ENCODE measurements around the gene UROS.
A peak's percentile ranks its signal among the peaks of the same experiment; 100 is the strongest.

UROS gene

DNA sequence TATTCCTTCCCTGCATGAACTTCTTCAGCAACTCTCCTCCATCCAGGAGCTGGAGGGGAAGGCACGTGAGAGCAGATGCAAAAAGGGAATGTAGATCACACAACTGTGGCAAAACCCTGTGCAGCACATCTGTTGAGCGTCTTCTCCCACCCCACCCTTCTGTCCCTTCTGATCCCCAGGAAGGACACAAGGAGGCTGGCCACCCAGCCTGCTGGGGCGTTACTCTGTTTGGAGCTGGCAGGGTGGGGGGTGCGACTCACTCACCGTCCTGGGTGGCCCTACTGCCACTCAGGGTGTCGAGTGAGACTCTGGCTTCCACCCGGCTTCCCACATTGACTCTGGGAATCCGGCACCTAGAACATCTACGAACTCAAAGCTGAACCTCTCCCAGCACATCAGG is 37.3 kb downstream of the UROS start:
- DNase-seq = no peak

DNA sequence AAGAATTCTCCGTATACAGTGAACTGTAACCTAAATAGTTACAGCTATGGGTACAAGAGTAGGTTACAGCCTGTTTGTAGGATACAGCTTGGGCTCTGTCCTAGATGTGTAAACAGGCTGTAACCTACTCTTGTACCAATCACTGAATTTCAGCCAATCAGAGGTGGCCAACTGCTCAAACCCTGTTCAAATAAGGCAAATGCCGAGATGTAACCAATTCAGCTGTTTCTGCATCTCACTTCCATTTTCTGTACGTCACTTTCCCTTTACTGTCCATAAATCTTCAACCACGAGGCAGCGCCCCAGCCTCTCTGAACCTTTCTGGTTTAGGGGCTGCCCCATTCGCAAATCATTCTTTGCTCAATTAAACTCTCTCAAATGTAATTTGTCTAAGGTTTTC is 39.1 kb downstream of the UROS start:
- no peak for DNase-seq

DNA sequence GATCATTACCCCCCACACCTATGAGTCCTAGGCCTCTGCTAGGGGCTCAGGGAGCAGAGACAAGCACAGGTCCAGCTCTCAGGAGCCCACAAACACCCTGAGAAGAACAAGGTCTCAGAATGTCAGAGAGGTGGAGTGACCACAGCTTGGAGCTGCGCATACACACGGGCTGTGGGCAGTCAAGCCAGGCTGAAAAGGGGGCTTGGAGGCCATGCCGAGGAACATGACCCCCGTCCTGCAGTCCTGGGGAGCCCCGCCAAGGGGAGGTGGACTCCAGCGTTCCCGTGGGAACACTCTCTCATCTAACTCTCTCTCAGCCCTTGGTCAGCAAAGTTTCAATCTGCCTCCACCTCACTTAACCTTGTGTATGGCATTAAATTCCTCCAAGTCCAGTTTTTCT is 39.6 kb downstream of the UROS start:
- DNase-seq = no peak

DNA sequence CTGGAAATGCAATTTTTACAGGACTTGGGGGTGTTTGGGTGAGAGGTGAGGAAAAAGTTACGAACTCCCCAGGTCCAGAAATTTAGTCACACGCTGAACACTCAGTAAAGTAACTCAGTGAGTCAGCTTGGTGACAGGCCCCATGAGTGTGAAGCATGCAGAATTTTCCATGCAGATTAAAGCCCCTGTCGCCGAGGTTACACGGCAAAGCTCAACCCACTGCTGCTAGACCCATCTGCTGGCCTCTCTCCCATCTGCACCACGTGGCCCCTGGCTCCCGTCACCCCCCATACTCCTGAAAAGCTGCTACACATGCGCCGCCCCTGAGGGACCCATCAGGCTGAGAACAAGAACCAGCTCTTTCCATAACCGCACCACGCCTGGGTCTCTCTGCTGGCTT is 40.4 kb downstream of the UROS start:
- DNase-seq = peak; percentile 37

DNA sequence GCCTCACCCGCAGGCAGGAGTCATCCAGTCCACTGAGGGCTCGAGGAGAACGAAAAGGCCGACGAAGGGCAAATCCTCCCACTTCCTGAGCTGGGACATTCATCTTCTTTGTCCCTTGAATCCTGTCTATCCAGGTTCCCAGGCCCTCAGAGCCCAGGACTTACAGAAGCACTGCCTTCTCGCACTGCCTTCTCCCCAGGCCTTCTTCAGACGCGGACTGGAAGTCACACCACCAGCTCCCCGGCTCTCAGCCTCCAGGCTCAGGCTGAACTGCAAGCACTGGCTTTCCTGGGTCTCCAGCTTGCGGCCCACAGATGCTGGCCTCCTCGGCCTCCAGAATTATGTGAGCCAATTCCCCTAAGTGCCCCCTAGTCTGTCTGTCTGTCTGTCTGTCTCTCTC is 41.0 kb downstream of the UROS start:
- no peak for DNase-seq

DNA sequence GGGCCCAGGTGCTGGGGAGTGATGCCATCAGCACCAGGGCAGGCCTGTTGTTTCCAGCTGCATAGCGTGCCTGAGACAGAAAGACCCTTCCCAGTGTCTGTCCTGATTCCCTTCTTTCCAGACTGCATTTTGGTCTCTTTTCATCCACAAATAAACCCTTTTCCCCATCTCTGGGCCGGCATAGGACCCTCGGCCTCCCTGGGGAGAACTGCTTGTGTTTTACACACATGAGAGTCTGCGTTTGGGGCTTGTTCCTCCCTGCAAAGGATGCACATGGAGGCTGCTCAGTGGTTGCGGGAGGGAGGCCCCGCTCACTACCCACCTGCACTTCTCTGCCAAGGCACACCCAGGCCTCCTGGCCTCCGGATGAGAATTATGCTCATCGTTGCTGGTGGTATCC is 41.7 kb downstream of the UROS start:
- no peak for DNase-seq

DNA sequence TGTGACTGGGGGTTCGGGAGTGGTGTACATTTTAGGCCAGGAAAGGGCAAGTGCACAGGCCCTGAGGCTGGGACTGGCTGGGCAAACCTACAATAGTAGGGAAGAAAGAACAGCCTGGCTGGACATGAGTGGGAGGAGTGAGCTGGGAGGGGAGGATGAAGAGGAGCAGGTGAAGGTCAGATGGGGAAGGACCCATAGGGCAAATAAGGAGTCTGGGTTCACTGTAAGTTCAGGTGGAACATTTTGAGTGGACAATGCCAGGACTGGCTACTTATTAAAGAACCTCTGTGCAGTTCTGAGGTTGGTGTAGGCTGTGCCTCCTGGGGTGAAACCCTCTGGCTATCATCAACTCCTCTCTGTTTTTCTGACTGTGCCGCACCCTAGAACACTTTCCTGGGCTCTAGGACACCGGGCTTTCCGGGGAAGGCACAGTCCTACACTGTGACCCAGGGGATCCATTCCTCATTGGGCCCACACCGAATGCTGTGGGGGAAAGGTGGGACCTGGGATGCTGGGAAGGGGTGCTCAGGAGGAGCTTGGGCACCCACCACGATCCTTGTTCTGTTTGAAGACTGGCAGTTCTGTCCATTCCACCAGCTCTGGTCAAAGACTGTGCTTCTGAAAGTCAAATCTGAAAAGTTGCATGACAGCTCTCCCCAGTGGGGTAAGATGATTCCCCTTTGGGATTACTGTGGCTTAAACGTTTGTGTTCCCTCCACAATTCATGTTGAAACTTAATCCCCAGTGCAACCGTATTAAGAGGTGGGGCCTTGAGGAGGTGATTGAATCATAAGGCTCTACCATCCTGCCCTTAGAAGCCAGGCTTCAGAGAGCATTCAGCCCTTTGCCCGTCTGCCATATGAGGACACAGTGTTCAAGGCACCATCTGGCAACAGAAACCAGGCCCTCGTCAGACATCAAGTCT is 43.4 kb downstream of the UROS start:
- DNase-seq = no peak

DNA sequence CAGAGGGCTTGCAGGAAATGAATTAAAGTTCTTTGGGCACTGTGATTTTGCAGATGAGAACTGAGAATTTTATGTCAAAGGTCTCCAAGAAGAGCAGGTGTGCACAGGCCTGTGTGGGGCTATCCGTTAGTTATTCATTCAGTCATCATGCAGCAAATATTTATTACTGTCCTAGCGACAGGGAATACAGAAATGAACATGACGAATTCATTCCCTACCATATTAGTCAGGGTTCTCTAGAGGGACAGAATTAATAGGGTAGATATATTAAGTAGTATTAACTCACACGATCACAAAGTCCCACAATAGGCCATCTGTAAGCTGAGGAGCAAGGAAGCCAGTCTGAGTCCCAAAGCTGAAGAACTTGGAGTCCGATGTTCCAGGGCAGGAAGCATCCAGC is 44.5 kb downstream of the UROS start:
- DNase-seq = no peak

DNA sequence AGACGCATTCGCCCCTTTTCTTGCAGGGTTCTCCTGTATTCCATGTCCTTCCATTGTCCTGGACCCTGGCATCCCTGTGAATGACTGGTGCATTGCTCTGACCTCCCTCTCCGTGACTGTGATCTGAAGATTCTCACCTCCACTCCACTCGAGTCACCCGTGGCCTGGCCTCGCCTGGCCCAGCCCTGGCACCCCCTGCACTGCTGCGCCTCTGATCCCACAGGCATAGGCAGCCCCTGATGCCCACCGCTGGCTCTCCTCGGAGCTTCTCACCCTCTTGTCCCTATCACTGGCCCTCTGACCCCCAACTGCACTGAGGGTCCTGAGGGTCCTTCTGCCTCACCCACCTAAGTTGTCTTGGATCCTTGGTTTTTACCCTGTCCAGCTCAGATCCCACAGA is 45.3 kb downstream of the UROS start:
- no peak for DNase-seq

DNA sequence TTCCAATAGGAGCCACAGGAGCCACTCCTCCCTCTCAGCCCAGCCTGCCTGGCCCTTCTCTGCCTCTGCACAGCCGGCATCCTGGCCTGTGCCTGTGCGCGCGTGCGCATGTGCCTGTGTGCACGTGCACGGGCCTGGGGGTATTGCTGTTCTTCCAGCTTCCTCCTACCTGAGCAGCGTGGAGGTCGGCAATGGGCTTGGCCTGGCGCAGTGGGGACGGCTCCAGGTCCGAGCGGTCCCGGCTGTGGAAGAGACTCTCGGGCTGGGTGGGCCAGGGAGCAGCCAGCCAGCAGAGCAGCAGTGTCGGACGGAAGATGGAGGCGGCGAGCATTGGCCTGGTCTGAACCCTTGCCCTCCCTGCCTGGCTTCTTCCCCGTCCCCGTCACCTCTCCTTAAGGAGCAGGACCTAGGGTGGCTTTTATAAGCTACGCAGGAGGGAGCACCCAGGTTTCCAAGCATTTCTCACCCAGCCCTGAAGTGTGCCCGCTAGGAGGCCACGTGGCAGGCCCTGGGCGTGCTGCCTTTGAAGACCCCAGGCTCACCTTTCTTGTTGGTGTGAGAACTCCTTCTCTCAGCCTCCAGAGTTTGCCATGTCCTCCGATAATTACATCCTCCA is 47.5 kb downstream of the UROS start, which contains the start of gene MMP21:
MMP21 (minus strand) TSS at position 331 of the 616 bp plus-strand sequence; CDS start at position 331, 0 bp downstream.
- DNase-seq = no peak

DNA sequence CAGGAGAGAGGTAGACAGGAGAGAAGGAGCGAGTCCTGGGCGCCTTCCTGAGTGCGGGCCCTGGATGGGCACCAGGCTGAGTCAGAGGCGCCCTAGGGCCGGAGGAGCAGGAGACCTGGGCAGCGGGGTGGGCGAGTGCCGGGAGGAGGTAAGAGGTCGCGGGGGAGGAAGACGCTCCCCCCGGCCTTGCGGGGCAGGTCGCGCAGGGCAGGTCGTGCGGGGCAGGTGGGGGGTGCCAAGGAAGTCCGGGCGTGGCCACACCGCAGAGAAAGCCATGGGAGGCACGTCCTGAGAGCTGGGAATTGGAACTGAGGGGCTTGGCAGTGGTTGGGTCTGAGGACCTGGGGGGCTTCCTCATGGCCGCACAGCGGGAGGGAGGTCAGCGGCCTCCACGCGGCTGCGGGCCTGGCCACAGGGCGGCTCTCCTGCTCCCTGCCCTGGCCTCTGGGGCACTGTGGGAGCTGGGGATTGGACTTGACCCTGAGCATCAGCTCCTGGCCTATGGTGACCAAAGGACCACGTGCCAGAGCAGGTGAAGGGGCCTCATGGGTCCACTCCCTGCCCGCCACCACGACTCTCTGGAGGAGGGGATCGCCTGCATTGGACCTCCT is 48.4 kb downstream of the UROS start:
- no peak for DNase-seq

DNA sequence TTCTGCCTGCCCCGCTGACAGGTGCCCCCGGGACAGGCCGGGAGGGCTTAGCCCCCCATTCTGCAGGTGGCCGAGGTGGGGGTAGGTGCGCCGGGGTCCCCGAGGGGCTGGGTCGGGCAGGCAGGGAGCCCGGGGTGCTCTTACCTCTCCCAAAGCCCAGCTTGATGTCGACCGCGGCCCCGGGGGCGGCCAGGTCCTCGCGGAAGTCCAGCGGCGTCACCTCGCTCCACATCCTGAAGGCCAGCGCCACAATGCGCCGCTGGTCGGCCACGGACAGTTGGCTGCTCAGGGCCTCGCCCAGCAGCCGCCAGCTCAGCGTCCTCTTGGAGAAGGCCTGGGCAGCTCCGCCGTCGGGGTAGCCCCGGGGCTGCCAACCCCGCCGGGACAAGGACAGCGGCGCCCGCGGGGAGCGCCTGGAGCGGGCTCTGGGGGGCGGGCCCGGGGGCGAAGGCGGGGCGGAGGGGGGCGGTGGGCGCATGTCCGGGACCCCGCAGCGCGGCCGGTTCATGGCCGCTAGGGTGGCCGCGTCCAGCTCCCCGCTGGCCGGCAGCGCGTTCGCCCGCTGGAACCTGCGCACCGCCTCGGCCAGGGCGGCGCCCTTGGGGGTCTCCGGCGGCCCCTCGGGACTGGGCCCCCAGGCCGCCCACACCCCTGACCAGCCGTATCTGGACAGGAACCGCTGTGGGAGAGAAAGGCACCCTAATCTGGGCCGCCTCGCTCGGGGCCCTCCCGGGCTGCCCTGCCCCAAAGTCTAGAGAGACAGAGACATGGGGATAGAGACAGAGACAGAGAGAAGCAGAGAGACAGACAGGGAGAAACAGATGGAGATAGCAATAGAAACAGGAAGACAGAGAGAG is 49.1 kb downstream of the UROS start:
- no peak for DNase-seq

DNA sequence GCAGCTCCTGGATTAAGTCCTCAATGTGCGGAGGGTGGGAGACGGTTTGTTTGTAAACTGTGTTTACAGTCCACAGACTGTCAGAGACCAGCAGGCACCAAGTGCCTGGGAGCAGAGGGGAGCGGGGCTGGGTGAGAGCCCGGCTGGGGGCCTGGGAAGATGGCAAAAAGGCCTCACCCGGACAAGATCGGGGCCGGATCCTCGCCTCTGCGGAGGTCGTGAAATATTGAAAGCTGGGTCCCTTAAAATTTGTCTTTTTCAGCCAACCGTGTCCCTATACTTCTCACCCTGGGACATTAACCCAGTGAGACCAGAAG is 50.2 kb downstream of the UROS start:
- no peak for DNase-seq

DNA sequence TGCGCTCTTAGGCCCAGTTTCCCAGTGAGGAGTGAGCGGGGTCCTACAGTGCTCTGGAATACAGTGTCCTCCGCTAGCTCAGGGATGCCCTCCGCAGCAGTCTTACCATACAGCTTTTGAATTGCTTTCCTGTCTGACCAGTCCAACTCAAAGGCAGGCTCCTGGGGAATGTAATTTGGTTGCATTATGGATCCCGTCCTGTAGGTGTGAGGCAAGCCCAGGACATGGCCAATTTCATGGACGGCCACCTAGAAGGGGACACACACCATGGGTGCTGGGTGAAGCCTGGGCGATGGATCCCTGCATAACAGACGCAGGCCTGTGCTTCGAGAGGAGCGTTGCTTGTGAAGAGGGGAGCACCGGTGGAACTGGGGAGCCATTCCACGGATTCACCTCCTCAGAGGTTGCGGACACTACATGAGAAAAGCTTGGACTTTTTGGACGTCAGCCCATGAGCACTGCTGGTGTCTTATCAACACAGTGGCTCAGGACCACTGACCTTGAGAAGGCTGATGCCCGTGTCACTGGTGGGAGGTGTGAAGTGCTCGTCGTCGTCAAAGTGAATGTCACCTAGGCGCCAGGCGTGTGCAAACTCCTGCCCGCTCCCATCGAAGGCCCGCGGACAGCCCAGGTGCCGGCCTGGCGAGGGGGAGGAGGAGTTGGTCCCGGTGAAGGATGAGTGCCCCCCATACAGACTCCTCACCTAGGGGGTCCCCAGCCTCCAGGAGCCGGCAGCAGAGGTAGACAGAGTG is 50.8 kb downstream of the UROS start:
- DNase-seq = no peak

DNA sequence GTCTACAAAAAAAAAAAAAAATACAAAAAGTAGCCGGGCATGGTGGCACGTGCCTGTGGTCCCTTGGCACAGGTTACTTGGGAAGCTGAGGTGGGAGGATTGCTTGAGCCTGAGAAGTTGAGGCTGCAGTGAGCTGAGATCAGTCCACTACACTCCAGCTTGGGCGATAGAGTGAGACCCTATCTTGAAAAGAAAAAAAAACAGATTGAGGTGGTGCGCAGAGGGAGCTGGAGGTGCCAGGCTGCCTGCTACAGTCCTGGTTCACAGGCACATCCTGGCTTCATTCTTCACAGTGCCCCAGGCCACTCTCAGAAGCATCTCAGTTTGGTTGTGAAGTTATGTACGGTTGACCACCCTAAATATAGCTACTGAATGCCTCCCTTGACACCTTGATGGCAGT is 52.2 kb downstream of the UROS start:
- DNase-seq = no peak

DNA sequence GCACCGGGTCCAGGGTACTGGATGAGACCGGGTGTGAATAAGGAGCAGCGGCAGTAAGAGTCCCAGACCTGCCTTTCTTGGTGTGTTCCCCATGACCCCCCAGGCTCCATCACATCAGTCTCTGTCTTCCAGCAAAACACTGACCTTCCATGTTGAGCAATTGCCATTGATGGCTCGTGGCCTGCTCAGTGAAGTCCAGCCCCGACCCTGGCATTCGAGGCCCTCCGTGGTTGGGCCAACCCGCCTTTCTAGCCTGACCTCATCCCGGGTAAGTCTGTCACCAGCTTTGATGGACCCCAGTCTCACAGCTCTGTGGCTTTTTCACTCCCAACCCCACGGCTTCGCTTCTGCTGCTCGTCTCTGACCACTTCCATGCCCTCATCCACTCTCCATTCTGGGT is 53.9 kb downstream of the UROS start:
- no peak for DNase-seq

DNA sequence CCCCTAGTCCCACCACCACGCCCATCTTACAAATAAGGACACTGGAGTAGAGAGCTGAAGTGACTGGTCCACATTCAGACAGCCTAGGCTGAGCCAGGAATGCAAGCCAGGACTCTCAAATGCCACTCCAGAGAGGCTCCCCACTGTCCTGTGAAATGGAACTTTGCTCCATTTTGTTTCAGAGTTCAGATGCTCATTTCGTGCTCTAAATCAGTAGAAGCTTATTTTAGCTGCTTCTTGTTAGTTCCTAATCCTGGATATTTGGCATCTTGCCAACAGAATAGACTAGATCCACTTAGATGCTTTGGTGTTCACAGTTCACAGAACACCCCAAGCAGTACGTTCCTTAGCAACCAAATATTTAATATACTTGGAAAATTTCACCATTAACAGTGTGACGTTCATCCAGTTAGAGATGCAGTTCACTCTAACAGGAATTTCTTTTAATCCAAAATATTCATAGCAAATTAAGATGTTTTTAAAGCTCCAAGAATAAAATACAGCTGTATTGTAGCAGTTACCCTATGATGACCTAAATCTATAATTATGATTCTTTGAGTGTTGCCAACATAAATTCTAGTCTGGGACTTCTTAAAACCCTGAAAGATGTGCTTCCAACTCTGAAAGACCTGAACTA is 54.7 kb downstream of the UROS start:
- DNase-seq = peak; percentile 31

DNA sequence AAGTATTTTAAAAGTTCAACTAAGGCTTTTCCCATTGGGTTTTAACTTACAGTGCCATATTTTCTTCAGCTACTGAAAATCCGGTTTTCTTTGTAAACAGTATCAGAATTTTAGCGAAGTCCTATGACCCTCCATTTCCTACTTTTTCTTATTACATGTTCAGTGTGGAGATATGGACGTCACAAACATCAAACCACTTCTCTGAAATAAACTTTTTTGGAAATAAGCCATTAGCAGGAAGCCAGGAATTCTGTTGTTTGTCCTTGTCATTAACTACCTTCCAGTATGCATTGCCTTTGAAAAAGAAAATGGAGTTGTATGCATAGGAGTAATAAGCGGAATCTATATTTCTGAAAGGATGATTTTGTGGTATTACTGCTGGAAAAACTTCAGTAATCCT is 56.5 kb downstream of the UROS start:
- DNase-seq = no peak

DNA sequence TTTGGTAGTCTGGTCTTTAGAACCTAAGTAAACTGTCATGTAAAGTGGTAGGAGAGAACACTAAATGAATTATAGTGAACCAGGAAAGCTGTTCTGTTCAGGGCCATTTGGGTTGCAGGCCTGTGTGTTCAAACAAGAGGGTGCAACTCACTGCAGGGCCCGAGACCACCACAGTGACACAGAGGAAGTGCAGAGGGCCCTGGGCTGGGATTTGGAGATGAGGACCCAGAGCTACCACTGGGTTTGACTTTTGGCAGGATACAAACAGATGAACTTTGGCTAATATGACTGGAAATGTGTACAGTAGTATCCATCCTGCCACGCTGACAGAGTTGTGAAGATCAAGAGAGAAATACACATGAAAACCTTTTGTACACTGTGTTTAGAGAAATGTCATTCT is 57.2 kb downstream of the UROS start:
- no peak for DNase-seq

DNA sequence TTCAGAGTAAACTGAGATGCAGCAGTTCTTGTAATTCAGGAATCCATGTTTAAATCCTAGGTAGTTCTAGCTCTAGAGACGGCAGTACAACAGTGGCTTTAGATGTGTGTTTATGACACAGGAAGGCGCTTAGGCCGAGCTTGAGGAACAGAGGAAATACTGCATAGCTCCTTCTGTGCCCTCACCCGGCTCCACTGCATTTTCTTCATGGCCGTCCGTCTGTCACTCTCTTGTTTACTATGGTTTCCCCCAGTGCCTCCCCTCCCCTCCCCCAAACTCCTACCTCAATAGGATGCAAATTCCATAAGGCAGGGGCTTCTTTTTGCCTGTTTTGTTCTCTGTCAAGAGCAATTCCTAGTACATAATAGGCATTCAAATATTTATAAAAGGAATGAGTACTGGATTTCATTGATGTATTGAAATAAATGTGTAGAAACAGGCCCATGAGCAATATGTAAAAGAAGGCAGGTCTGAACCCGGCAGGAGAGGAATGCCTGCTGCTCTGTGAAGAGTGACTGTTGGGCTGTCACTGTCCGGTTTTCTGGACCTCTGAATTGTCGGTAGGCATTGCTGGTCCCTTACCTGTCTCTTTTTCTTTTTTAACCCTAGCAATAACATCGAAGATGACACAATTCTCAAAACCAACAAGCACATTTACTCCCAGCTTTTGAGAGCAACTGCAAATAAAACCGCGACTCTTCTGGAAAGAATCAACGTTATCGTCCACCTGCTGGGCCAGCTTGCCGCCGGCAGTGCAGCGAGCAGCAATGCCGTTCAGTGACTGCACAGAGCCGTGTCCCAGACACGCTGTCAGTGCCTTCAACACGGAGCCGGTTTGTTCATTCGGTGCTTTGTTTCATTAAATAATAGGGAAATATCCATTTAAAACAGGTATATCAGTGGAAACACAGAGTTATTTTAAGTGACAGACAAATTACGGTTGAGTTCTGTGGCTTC is 60.1 kb downstream of the UROS start:
- DNase-seq = no peak

DNA sequence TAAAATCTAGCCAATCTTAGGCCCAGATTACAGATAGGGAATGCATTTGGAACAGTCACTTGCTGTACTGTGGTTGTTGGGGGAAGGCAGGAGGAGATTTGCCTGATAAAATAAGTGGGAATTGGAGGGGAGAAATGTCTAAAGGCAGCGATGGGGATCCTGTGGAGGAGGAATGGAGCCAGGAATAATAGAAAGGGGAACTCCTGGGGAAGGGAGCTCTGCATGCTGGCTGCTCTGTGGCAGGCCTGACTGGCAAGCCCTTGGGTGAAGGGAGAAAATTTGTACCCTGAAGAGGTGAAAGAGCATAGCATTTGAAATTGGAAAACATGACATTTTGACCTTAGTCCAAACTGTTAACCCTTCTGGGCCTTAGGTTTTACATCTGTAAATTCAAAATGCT is 61.1 kb downstream of the UROS start:
- no peak for DNase-seq

Data from fibroblast of skin of right quadriceps (primary cell).